Right kidney (tissue), 1 donor: Measurements from ENCODE around the gene NUDCD3.

ENCODE experiments used
- DNase-seq: peaks from one replicate; pipeline ENCODE4 v3.0.0-alpha.2; 2016

NUDCD3 gene

GRCh38 chr7:44366986-44367385 lies 123.5 kb downstream of the NUDCD3 start:
- DNase-seq, result no peak

GRCh38 chr7:44353668-44354067 lies 136.8 kb downstream of the NUDCD3 start:
- no peak for DNase-seq

GRCh38 chr7:44348851-44349781 lies 141.3 kb downstream of the NUDCD3 start:
- DNase-seq, result no peak

- DNase-seq, result no peak
Observed at GRCh38 chr7:44348300-44348699, 142.2 kb downstream of the NUDCD3 start.

- no peak for DNase-seq
Observed at GRCh38 chr7:44347546-44348114, 142.8 kb downstream of the NUDCD3 start.

GRCh38 chr7:44346063-44346462 lies 144.4 kb downstream of the NUDCD3 start:
- DNase-seq, result no peak

- DNase-seq, result no peak
Observed at GRCh38 chr7:44341401-44341800, 149.1 kb downstream of the NUDCD3 start.

GRCh38 chr7:44338600-44338999 lies 151.9 kb downstream of the NUDCD3 start:
- no peak for DNase-seq

GRCh38 chr7:44336491-44336890 lies 154.0 kb downstream of the NUDCD3 start:
- no peak for DNase-seq

GRCh38 chr7:44335184-44335583 lies 155.3 kb downstream of the NUDCD3 start:
- no peak for DNase-seq

GRCh38 chr7:44334734-44335097 lies 155.7 kb downstream of the NUDCD3 start:
- no peak for DNase-seq

GRCh38 chr7:44333911-44334733 lies 156.3 kb downstream of the NUDCD3 start:
- DNase-seq, result no peak

GRCh38 chr7:44331682-44332081 lies 158.8 kb downstream of the NUDCD3 start:
- no peak for DNase-seq

- no peak for DNase-seq
Observed at GRCh38 chr7:44330331-44330730, 160.1 kb downstream of the NUDCD3 start.

- DNase-seq, result no peak
Observed at GRCh38 chr7:44329888-44330287, 160.6 kb downstream of the NUDCD3 start.
